G401.6 (cell line): ENCODE results near the gene ACCS.
A peak's percentile ranks its signal among the peaks of the same experiment; 100 is the strongest.

ENCODE experiments used
- FAIRE-seq: peaks from 2 replicates; lab custom pipeline; 2012; peaks lifted over from hg19 to GRCh38; lab: Jason Lieb, UNC

ACCS gene

GRCh38 chr11:44065841-44066731 is at the start of gene ACCS:
ACCS (plus strand) TSS chr11:44066270; CDS start chr11:44067628, 1,358 bp downstream.
- FAIRE-seq = no peak

GRCh38 chr11:44016546-44017442 is 49.3 kb upstream of the ACCS start:
- FAIRE-seq = no peak

GRCh38 chr11:44017443-44018126 is 48.5 kb upstream of the ACCS start:
- FAIRE-seq = no peak

GRCh38 chr11:44018127-44018521 is 47.9 kb upstream of the ACCS start:
- no peak for FAIRE-seq

- no peak for FAIRE-seq
Measured at GRCh38 chr11:44018829-44019228, 47.2 kb upstream of the ACCS start.

- no peak for FAIRE-seq
Measured at GRCh38 chr11:44024977-44025376, 41.1 kb upstream of the ACCS start.

GRCh38 chr11:44025727-44026126 is 40.3 kb upstream of the ACCS start:
- no peak for FAIRE-seq

GRCh38 chr11:44028401-44028800 is 37.7 kb upstream of the ACCS start:
- FAIRE-seq = no peak

- no peak for FAIRE-seq
Measured at GRCh38 chr11:44028816-44029506, 37.1 kb upstream of the ACCS start.

- no peak for FAIRE-seq
Measured at GRCh38 chr11:44029507-44029845, 36.6 kb upstream of the ACCS start.

- no peak for FAIRE-seq
Measured at GRCh38 chr11:44029977-44030911, 35.8 kb upstream of the ACCS start.

- FAIRE-seq = no peak
Measured at GRCh38 chr11:44030996-44031395, 35.1 kb upstream of the ACCS start.

GRCh38 chr11:44031549-44031948 is 34.5 kb upstream of the ACCS start:
- FAIRE-seq = no peak

GRCh38 chr11:44032299-44033085 is 33.6 kb upstream of the ACCS start:
- no peak for FAIRE-seq

GRCh38 chr11:44033411-44033850 is 32.6 kb upstream of the ACCS start:
- FAIRE-seq = no peak

GRCh38 chr11:44033856-44034255 is 32.2 kb upstream of the ACCS start:
- FAIRE-seq = no peak

- FAIRE-seq = no peak
Measured at GRCh38 chr11:44034639-44035038, 31.4 kb upstream of the ACCS start.

GRCh38 chr11:44036811-44037657 is 29.0 kb upstream of the ACCS start:
- FAIRE-seq = peak; percentile 63

- FAIRE-seq = no peak
Measured at GRCh38 chr11:44037658-44037998, 28.4 kb upstream of the ACCS start.
